Stomach (tissue), 9 donors: Measurements from ENCODE around the gene WDR18. TPM values are rescaled to one million over a fixed set of nuclear protein-coding genes. Genes with fewer than 3 reads are reported as not detected.

Experiments used
- DNase-seq, 2 donors: peaks; one replicate each; pipeline versions ENCODE4 v3.0.0 to v3.0.0-alpha.2; 2013 to 2019
- H3K27ac ChIP-seq, 5 donors: fragments of 200-600 bp in 4 of 5; sonication (generic) in 4 of 5; one replicate each; pipeline ENCODE4 v1.5.1; 2013 to 2019; ENCODE audit warnings: mild to moderate bottlenecking in 1 of 5, moderate library complexity in 1 of 5
- H3K27me3 ChIP-seq, 3 donors: fragments of 200-600 bp; sonication (generic); one replicate each; pipeline ENCODE4 v1.5.1; 2017 to 2019; ENCODE audit warnings: mixed run types in 1 of 3
- H3K36me3 ChIP-seq, 4 donors: fragments of 200-600 bp; sonication (generic); 1 replicate in 3 of 4; 2 replicates in 1 of 4; pipeline ENCODE4 v1.5.1; 2016 to 2019
- H3K4me1 ChIP-seq, 4 donors: fragments of 200-600 bp; sonication (generic); one replicate each; pipeline ENCODE4 v1.5.1; 2016 to 2019
- H3K4me3 ChIP-seq, 4 donors: fragments of 200-600 bp; sonication (generic) in 3 of 4; one replicate each; pipeline ENCODE4 v1.5.1; 2016 to 2019; ENCODE audit warnings: mild to moderate bottlenecking in 1 of 4
- H3K9me3 ChIP-seq, 4 donors: fragments of 200-600 bp; sonication (generic); one replicate each; pipeline ENCODE4 v1.5.1; 2016 to 2019
- CTCF ChIP-seq, 7 experiments: fragments of 450-650 bp in 4 of 7; fragments of 200-600 bp in 3 of 7; sonication (generic) in 3 of 7; IDR thresholded peaks; one replicate each; pipeline ENCODE4 v1.5.1; 2016 to 2019; ENCODE audit warnings: antibody characterized with exemption in 7 of 7, control low read depth in 2 of 7, mild to moderate bottlenecking in 1 of 7
- EP300 ChIP-seq: sonication (generic); formaldehyde crosslinking; IDR thresholded peaks from one replicate; pipeline ENCODE4 v1.6.1; 2017; ENCODE audit warnings: antibody characterized with exemption
- POLR2A ChIP-seq, 4 donors: fragments of 450-650 bp; IDR thresholded peaks; one replicate each; pipeline ENCODE4 v1.6.1; 2016; ENCODE audit warnings: antibody characterized with exemption in 4 of 4, control low read depth in 2 of 4, mild to moderate bottlenecking in 1 of 4, moderate library complexity in 1 of 4
- POLR2AphosphoS5 ChIP-seq, 3 donors: sonication (generic); formaldehyde crosslinking; IDR thresholded peaks; one replicate each; pipeline ENCODE4 v1.6.1; 2016; ENCODE audit warnings: antibody characterized with exemption in 3 of 3
- WGBS, 5 donors: extraction: QIAGEN DNeasy Blood & Tissue Kit in 3 of 5; methylation state at CpG; one replicate each; pipeline versions ENCODE4 v1.1.5 to v1.1.7; 2013 to 2018; 5-methylcytosine and 5-hydroxymethylcytosine counted together
- intact Hi-C: fragments of 100-400 bp; cut with DNase I; formaldehyde crosslinking; loops from one replicate; pipeline ENCODE4 v1.15.1; 2023; ENCODE audit warnings: low total_unique reads
- polyA plus RNA-seq, 3 donors: library from polyadenylated mRNA; stranded (reverse); fragments of 200-250 nt; gene quantifications; one replicate each; pipeline ENCODE4 v1.2.3, GENCODE V29; 2013
- total RNA-seq, 5 donors: library from RNA; depleted of rRNA; stranded (reverse); fragments of >200 nt; gene quantifications; one replicate each; pipeline versions ENCODE4 v1.1.0 to v1.2.3, GENCODE V29; 2014 to 2016
- donor health status: healthy with polysubstance abuse.
- donor health status: Bipolar disorder and iron deficiency.
- donor health status: healthy.

The WDR18 gene
- total and polyA plus RNA-seq, 8 donors, result 19.1 to 410 (median 60.6) TPM

GRCh38 chr19:937259-937694 is 46.9 kb upstream of the WDR18 start:
- 82 to 90% (median 83%) methylated on average over 15 to 16 of the region's 16 CpGs for WGBS, 5 donors
- H3K9me3 ChIP-seq, result no peaks in the 10 kb centered on the region
- peaks cover 50 to 70% (median 63%) of the 10 kb centered on the region in 4 donors for H3K4me1 ChIP-seq
- TF ChIP-seq POLR2A (IDR thresholded peaks at IDR 0.05) (no peak), POLR2AphosphoS5 (IDR thresholded peaks at IDR 0.05) (no peak), CTCF (IDR thresholded peaks at IDR 0.05) (no peak), EP300 (no peak)
- DNase-seq, result peak in 1 of 2 donors; percentile 37
- no peak overlapping the region for H3K27ac ChIP-seq
- no peak overlapping the region for H3K4me3 ChIP-seq
- peaks cover 0 to 4% (median 3%) of the 10 kb centered on the region in 3 donors for H3K27me3 ChIP-seq
- no peaks in the 10 kb centered on the region for H3K36me3 ChIP-seq
- intact Hi-C loops, result no loop called here

- intact Hi-C loops, result no loop called here
- 84 to 89% (median 86%) methylated on average over 23 of the region's 23 CpGs for WGBS, 5 donors
- Histone ChIP-seq H3K9me3 (no peaks in the 10 kb centered on the region), H3K4me1 (peaks cover 40 to 63% (median 56%) of the 10 kb centered on the region in 4 donors), H3K36me3 (peaks cover 0 to 1% (median 0%) of the 10 kb centered on the region in 4 donors), H3K4me3 (no peak overlapping the region), H3K27ac (no peak overlapping the region), H3K27me3 (peaks cover 0 to 3% (median 0%) of the 10 kb centered on the region in 3 donors)
- TF ChIP-seq EP300, result no peak
- TF ChIP-seq POLR2A (IDR thresholded peaks at IDR 0.05), result no peak
- no peak for DNase-seq
Measured at GRCh38 chr19:938233-938923, 45.8 kb upstream of the WDR18 start.

- no peak for TF ChIP-seq EP300
- no peak for TF ChIP-seq POLR2A (IDR thresholded peaks at IDR 0.05)
- no peak for TF ChIP-seq CTCF (IDR thresholded peaks at IDR 0.05)
- TF ChIP-seq POLR2AphosphoS5 (IDR thresholded peaks at IDR 0.05), result no peak
- Histone ChIP-seq H3K27ac (no peak overlapping the region), H3K36me3 (peaks cover 0 to 5% (median 0%) of the 10 kb centered on the region in 4 donors), H3K4me3 (no peak overlapping the region), H3K9me3 (no peaks in the 10 kb centered on the region), H3K27me3 (peaks cover 0 to 3% (median 0%) of the 10 kb centered on the region in 3 donors), H3K4me1 (peaks cover 34 to 60% (median 51%) of the 10 kb centered on the region in 4 donors)
- intact Hi-C loops, result no loop called here
- WGBS, 5 donors, result 89 to 93% (median 91%) methylated on average over 21 to 22 of the region's 22 CpGs
- no peak for DNase-seq
Measured at GRCh38 chr19:939439-939838, 44.7 kb upstream of the WDR18 start.

DNA sequence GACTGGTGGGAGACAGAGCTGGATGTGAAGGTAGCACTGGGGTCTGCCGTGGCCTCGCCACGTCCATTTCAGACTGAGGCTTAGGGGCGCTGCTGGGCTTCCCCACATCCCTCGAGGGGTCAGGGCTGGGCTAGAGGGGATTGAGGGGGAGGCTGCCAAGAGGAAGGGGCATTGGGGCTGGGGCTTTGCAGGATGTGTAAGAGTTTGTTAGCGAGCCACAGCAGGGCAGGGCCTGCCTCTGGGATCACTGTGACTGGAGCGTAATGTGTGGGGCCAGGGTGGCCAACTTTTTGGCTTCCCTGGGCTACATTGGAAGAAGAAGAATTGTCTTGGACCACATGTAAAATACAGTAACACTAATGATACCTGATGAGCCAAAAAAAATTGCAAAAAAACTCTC is 44.2 kb upstream of the WDR18 start:
- Histone ChIP-seq H3K27me3 (peaks cover 0 to 5% (median 0%) of the 10 kb centered on the region in 3 donors), H3K4me3 (no peak overlapping the region), H3K27ac (peak overlapping the region; percentile 85 to 90 (median 89)), H3K36me3 (peaks cover 0 to 5% (median 0%) of the 10 kb centered on the region in 4 donors), H3K4me1 (peaks cover 31 to 60% (median 51%) of the 10 kb centered on the region in 4 donors), H3K9me3 (no peaks in the 10 kb centered on the region)
- no peak for DNase-seq
- 90 to 95% (median 94%) methylated on average over 7 of the region's 7 CpGs for WGBS, 5 donors
- intact Hi-C loops, result no loop called here
- no peak for TF ChIP-seq CTCF (IDR thresholded peaks at IDR 0.05)
- TF ChIP-seq POLR2AphosphoS5 (IDR thresholded peaks at IDR 0.05), result no peak
